ENCODE data around the gene SPTBN4.
A peak's percentile ranks its signal among the peaks of the same experiment; 100 is the strongest.
"Not testable (repeated sequence)": the region's sequence is repeated elsewhere in the genome, so short reads cannot be mapped to it uniquely, and the experiment has no call there.

Gene SPTBN4

GRCh38 chr19:40465557-40466218 is 1.1 kb upstream of the SPTBN4 start, which contains the start of gene BLVRB:
Gene BLVRB (minus strand): TSS chr19:40465745. CDS start chr19:40465688, 57 bp downstream.
- peak; percentile 98 for DNase-seq

GRCh38 chr19:40466219-40466984 is 399 bp upstream of the SPTBN4 start:
- DNase-seq, result peak; percentile 17

- no peak for DNase-seq
Measured at GRCh38 chr19:40469011-40469410, 2.2 kb downstream of the SPTBN4 start.

- no peak for DNase-seq
Measured at GRCh38 chr19:40471111-40471510, 4.3 kb downstream of the SPTBN4 start.

- no peak for DNase-seq
Measured at GRCh38 chr19:40472516-40472915, 5.7 kb downstream of the SPTBN4 start.

- no peak for DNase-seq
Measured at GRCh38 chr19:40474737-40475136, 7.9 kb downstream of the SPTBN4 start.

GRCh38 chr19:40475878-40476644 is 9.3 kb downstream of the SPTBN4 start:
- not testable (repeated sequence) for DNase-seq

GRCh38 chr19:40486017-40486416 is 19.2 kb downstream of the SPTBN4 start:
- DNase-seq, result no peak

- no peak for DNase-seq
Measured at GRCh38 chr19:40489882-40490230, 23.1 kb downstream of the SPTBN4 start.

GRCh38 chr19:40492274-40492673 is 25.5 kb downstream of the SPTBN4 start:
- no peak for DNase-seq

GRCh38 chr19:40493778-40494177 is 27.0 kb downstream of the SPTBN4 start:
- DNase-seq, result no peak

GRCh38 chr19:40494191-40494838 is 27.5 kb downstream of the SPTBN4 start:
- no peak for DNase-seq

- no peak for DNase-seq
Measured at GRCh38 chr19:40497214-40497613, 30.4 kb downstream of the SPTBN4 start.

- DNase-seq, result no peak
Measured at GRCh38 chr19:40499320-40499719, 32.5 kb downstream of the SPTBN4 start.

GRCh38 chr19:40500678-40501530 is 34.1 kb downstream of the SPTBN4 start:
- DNase-seq, result not testable (repeated sequence)

- no peak for DNase-seq
Measured at GRCh38 chr19:40501599-40501998, 34.8 kb downstream of the SPTBN4 start.

- DNase-seq, result no peak
Measured at GRCh38 chr19:40502081-40502480, 35.3 kb downstream of the SPTBN4 start.

- DNase-seq, result peak; percentile 39
Measured at GRCh38 chr19:40502647-40503319, 36.0 kb downstream of the SPTBN4 start.

GRCh38 chr19:40503320-40503695 is 36.5 kb downstream of the SPTBN4 start:
- peak; percentile 93 for DNase-seq

- DNase-seq, result no peak
Measured at GRCh38 chr19:40506099-40506498, 39.3 kb downstream of the SPTBN4 start.

GRCh38 chr19:40507892-40508291 is 41.1 kb downstream of the SPTBN4 start:
- no peak for DNase-seq
